A549 treated with GW870086 at 1 μM for 4 hours (cell line): Measurements from ENCODE around the gene TBL1XR1. TPM values are rescaled to one million over a fixed set of nuclear protein-coding genes. Genes with fewer than 3 reads are reported as not detected.

Source experiments
- total RNA-seq: library from RNA; stranded (reverse); fragments of 200-300 nt; extraction: Qiagen RNA extraction; gene quantifications from 5 replicates; pipeline ENCODE4 v1.2.3, GENCODE V29; 2022; ENCODE audit warnings: low read depth

The TBL1XR1 gene
- total RNA-seq: 13.1 to 19.6 TPM (median 16.1 TPM) in 5 replicates

GRCh38 chr3:177197041-177197726 lies at the start of gene TBL1XR1:
Gene TBL1XR1 (minus strand): TSS chr3:177197482. CDS start chr3:177064977, 132,505 bp downstream.

